ENCODE data around the gene KRT6B. TPM values are rescaled to one million over a fixed set of nuclear protein-coding genes. Genes with fewer than 3 reads are reported as not detected.

Gene KRT6B
- total RNA-seq, 1 donor from 2014 or later: not detected

- ChIA-PET CTCF (no interaction called here), POLR2A (no interaction called here)
- H3K27me3 Mint-ChIP-seq: peaks cover 15% of the 10 kb centered on the region
- H3K27ac Mint-ChIP-seq: no peak overlapping the region
- H3K4me1 Mint-ChIP-seq: no peaks in the 10 kb centered on the region
- ATAC-seq (ENCODE audit: low read depth) (no peak), DNase-seq (no peak)
- intact Hi-C loops (cut with micrococcal nuclease): no loop called here
- H3K36me3 Mint-ChIP-seq (ENCODE audit: low read depth): no peaks in the 10 kb centered on the region
- no peaks in the 10 kb centered on the region for H3K9me3 Mint-ChIP-seq
- no peak for TF ChIP-seq CTCF (IDR thresholded peaks at IDR 0.05)
- H3K4me3 Mint-ChIP-seq: no peak overlapping the region
These were observed 34.2 kb downstream of the KRT6B start for GRCh38 chr12:52417740-52418139.

- ChIA-PET POLR2A (no interaction called here), CTCF (no interaction called here)
- no peak for TF ChIP-seq CTCF (IDR thresholded peaks at IDR 0.05)
- H3K9me3 Mint-ChIP-seq: no peaks in the 10 kb centered on the region
- ATAC-seq (ENCODE audit: low read depth) (no peak), DNase-seq (no peak)
- no peaks in the 10 kb centered on the region for H3K36me3 Mint-ChIP-seq (ENCODE audit: low read depth)
- no peak overlapping the region for H3K27ac Mint-ChIP-seq
- intact Hi-C loops (cut with micrococcal nuclease): no loop called here
- H3K4me3 Mint-ChIP-seq: no peak overlapping the region
- H3K27me3 Mint-ChIP-seq: peaks cover 15% of the 10 kb centered on the region
- no peaks in the 10 kb centered on the region for H3K4me1 Mint-ChIP-seq
These were observed 35.2 kb downstream of the KRT6B start for GRCh38 chr12:52416795-52417194.

- Mint-ChIP-seq H3K4me3 (no peak overlapping the region), H3K4me1 (no peaks in the 10 kb centered on the region), H3K27ac (no peak overlapping the region), H3K9me3 (no peaks in the 10 kb centered on the region), H3K36me3 (ENCODE audit: low read depth) (no peaks in the 10 kb centered on the region), H3K27me3 (peaks cover 12% of the 10 kb centered on the region)
- ATAC-seq (ENCODE audit: low read depth) (no peak), DNase-seq (no peak)
- ChIA-PET POLR2A (interaction anchor here (1.1 kb wide), 1 partner anchor 11 kb away, joined by 3 read pairs; no protein-coding TSS in a partner anchor), CTCF (no interaction called here)
- TF ChIP-seq CTCF (IDR thresholded peaks at IDR 0.05): no peak
- intact Hi-C loops (cut with micrococcal nuclease): no loop called here
These were observed 35.8 kb downstream of the KRT6B start for GRCh38 chr12:52415870-52416750.

- Mint-ChIP-seq H3K27me3 (peaks cover 10% of the 10 kb centered on the region), H3K4me3 (no peak overlapping the region), H3K27ac (no peak overlapping the region), H3K4me1 (no peaks in the 10 kb centered on the region), H3K36me3 (ENCODE audit: low read depth) (no peaks in the 10 kb centered on the region), H3K9me3 (no peaks in the 10 kb centered on the region)
- no peak for DNase-seq
- TF ChIP-seq CTCF (IDR thresholded peaks at IDR 0.05): no peak
- ATAC-seq (ENCODE audit: low read depth): no peak
- CTCF ChIA-PET: no interaction called here
- intact Hi-C loops (cut with micrococcal nuclease): no loop called here
- POLR2A ChIA-PET: no interaction called here
These were observed 37.0 kb downstream of the KRT6B start for GRCh38 chr12:52414936-52415335.

GRCh38 chr12:52413782-52414345 is 38.1 kb downstream of the KRT6B start:
- Mint-ChIP-seq H3K36me3 (ENCODE audit: low read depth) (no peaks in the 10 kb centered on the region), H3K4me3 (no peak overlapping the region), H3K9me3 (no peaks in the 10 kb centered on the region), H3K27me3 (peaks cover 10% of the 10 kb centered on the region), H3K27ac (no peak overlapping the region), H3K4me1 (no peaks in the 10 kb centered on the region)
- ATAC-seq (ENCODE audit: low read depth) (no peak), DNase-seq (no peak)
- ChIA-PET POLR2A (no interaction called here), CTCF (no interaction called here)
- intact Hi-C loops (cut with micrococcal nuclease): no loop called here
- no peak for TF ChIP-seq CTCF (IDR thresholded peaks at IDR 0.05)
